ENCODE measurements around the gene DNPEP.
"Not testable (repeated sequence)": the region's sequence is repeated elsewhere in the genome, so short reads cannot be mapped to it uniquely, and the experiment has no call there.

Gene DNPEP

GRCh38 chr2:219410390-219410789, 22.7 kb upstream of the DNPEP start:
- Histone ChIP-seq H3K36me3 (ENCODE audit: insufficient read depth, insufficient read length, low read length) (no peaks in the 10 kb centered on the region), H3K9me3 (ENCODE audit: insufficient read depth, low read length) (peaks cover 13% of the 10 kb centered on the region; the same call in 1 of the 2 replicates), H3K4me1 (ENCODE audit: insufficient read depth, insufficient read length) (peaks cover 6% of the 10 kb centered on the region), H3K4me3 (ENCODE audit: insufficient read length, low read depth) (no peak overlapping the region), H3K9ac (ENCODE audit: insufficient read length, low read depth) (no peak overlapping the region), H3K27me3 (ENCODE audit: insufficient read depth, insufficient read length) (no peaks in the 10 kb centered on the region)
- TF ChIP-seq ZNF274 (IDR thresholded peaks at IDR 0.05; ENCODE audit: low read depth, low read length) (no peak), SUZ12 (IDR thresholded peaks at IDR 0.05; ENCODE audit: extremely low read depth, insufficient read depth, insufficient read length) (no peak), YY1 (IDR thresholded peaks at IDR 0.05; ENCODE audit: insufficient read depth, insufficient read length) (no peak)
- DNase-seq (ENCODE audit: low read depth, low spot score), result no peak

DNA sequence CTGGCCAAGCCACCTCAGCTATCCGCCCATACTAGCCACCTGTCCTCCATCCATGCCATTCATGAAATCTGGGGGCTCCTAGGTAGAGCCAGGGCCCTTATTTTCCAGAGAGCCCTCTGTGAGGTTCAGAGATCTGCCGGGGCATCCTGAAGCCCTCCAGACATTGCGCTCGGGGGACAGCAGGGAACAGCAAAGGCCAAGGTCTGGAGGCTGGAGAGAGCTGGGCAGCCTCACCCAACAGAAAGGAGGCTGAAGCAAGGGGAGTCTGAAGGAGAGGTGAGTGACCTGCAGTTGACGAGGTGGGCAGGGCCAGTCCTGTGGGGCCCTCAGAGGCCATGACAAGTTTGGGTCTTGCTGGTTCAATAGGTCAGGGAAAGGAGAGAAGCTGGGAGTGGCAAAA, 21.9 kb upstream of the DNPEP start:
- Histone ChIP-seq H3K36me3 (ENCODE audit: insufficient read depth, insufficient read length, low read length) (no peaks in the 10 kb centered on the region), H3K9me3 (ENCODE audit: insufficient read depth, low read length) (peaks cover 13% of the 10 kb centered on the region; the same call in 1 of the 2 replicates), H3K9ac (ENCODE audit: insufficient read length, low read depth) (no peak overlapping the region), H3K4me3 (ENCODE audit: insufficient read length, low read depth) (no peak overlapping the region), H3K27me3 (ENCODE audit: insufficient read depth, insufficient read length) (no peaks in the 10 kb centered on the region), H3K4me1 (ENCODE audit: insufficient read depth, insufficient read length) (peaks cover 13% of the 10 kb centered on the region)
- TF ChIP-seq SUZ12 (IDR thresholded peaks at IDR 0.05; ENCODE audit: extremely low read depth, insufficient read depth, insufficient read length) (no peak), ZNF274 (IDR thresholded peaks at IDR 0.05; ENCODE audit: low read depth, low read length) (no peak), YY1 (IDR thresholded peaks at IDR 0.05; ENCODE audit: insufficient read depth, insufficient read length) (no peak)
- no peak for DNase-seq (ENCODE audit: low read depth, low spot score)

GRCh38 chr2:219408631-219409030, 20.9 kb upstream of the DNPEP start:
- Histone ChIP-seq H3K36me3 (ENCODE audit: insufficient read depth, insufficient read length, low read length) (no peaks in the 10 kb centered on the region), H3K4me1 (ENCODE audit: insufficient read depth, insufficient read length) (peaks cover 21% of the 10 kb centered on the region), H3K27me3 (ENCODE audit: insufficient read depth, insufficient read length) (no peaks in the 10 kb centered on the region), H3K4me3 (ENCODE audit: insufficient read length, low read depth) (no peak overlapping the region), H3K9me3 (ENCODE audit: insufficient read depth, low read length) (peaks cover 13% of the 10 kb centered on the region; the same call in 1 of the 2 replicates), H3K9ac (ENCODE audit: insufficient read length, low read depth) (no peak overlapping the region)
- no peak for DNase-seq (ENCODE audit: low read depth, low spot score)
- TF ChIP-seq YY1 (IDR thresholded peaks at IDR 0.05; ENCODE audit: insufficient read depth, insufficient read length), result no peak
- no peak for TF ChIP-seq SUZ12 (IDR thresholded peaks at IDR 0.05; ENCODE audit: extremely low read depth, insufficient read depth, insufficient read length)
- no peak for TF ChIP-seq ZNF274 (IDR thresholded peaks at IDR 0.05; ENCODE audit: low read depth, low read length)

GRCh38 chr2:219408204-219408603, 20.5 kb upstream of the DNPEP start:
- DNase-seq (ENCODE audit: low read depth, low spot score), result no peak
- no peak overlapping the region for H3K9ac ChIP-seq (ENCODE audit: insufficient read length, low read depth)
- H3K4me3 ChIP-seq (ENCODE audit: insufficient read length, low read depth), result no peak overlapping the region
- H3K4me1 ChIP-seq (ENCODE audit: insufficient read depth, insufficient read length), result peaks cover 21% of the 10 kb centered on the region
- H3K9me3 ChIP-seq (ENCODE audit: insufficient read depth, low read length), result peaks cover 11% of the 10 kb centered on the region; the same call in 1 of the 2 replicates
- no peak for TF ChIP-seq YY1 (IDR thresholded peaks at IDR 0.05; ENCODE audit: insufficient read depth, insufficient read length)
- no peak for TF ChIP-seq SUZ12 (IDR thresholded peaks at IDR 0.05; ENCODE audit: extremely low read depth, insufficient read depth, insufficient read length)
- TF ChIP-seq ZNF274 (IDR thresholded peaks at IDR 0.05; ENCODE audit: low read depth, low read length), result no peak
- no peaks in the 10 kb centered on the region for H3K27me3 ChIP-seq (ENCODE audit: insufficient read depth, insufficient read length)
- H3K36me3 ChIP-seq (ENCODE audit: insufficient read depth, insufficient read length, low read length), result no peaks in the 10 kb centered on the region

- not testable (repeated sequence) for H3K4me3 ChIP-seq (ENCODE audit: insufficient read length, low read depth); DNase-seq (ENCODE audit: low read depth, low spot score); H3K9me3 ChIP-seq (ENCODE audit: insufficient read depth, low read length); H3K27me3 ChIP-seq (ENCODE audit: insufficient read depth, insufficient read length); H3K9ac ChIP-seq (ENCODE audit: insufficient read length, low read depth); H3K36me3 ChIP-seq (ENCODE audit: insufficient read depth, insufficient read length, low read length)
- H3K4me1 ChIP-seq (ENCODE audit: insufficient read depth, insufficient read length), result peaks cover 21% of the 10 kb centered on the region
These were observed 19.6 kb upstream of the DNPEP start for GRCh38 chr2:219407343-219407742.

DNA sequence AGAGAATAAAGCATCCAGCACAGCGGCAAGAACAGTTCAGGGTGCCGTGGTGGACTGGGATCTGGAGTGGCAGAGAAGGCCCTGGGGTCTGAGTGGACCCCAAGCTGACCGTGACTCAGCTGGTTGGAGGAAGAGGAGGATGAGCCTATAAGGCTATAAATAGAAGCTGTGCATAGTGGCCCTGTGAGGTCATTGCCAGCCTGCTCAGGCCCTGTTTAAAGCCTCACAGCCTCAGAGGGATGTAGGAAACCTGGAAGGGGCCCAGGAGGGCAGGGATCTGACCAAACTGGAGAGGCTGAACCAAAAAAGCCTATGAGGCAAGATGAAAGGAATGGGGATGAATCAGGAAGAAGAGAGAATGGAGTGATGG, 19.1 kb upstream of the DNPEP start:
- Histone ChIP-seq H3K9ac (ENCODE audit: insufficient read length, low read depth) (no peak overlapping the region), H3K36me3 (ENCODE audit: insufficient read depth, insufficient read length, low read length) (no peaks in the 10 kb centered on the region), H3K4me1 (ENCODE audit: insufficient read depth, insufficient read length) (peaks cover 24% of the 10 kb centered on the region), H3K4me3 (ENCODE audit: insufficient read length, low read depth) (no peak overlapping the region), H3K9me3 (ENCODE audit: insufficient read depth, low read length) (no peaks in the 10 kb centered on the region), H3K27me3 (ENCODE audit: insufficient read depth, insufficient read length) (no peaks in the 10 kb centered on the region)
- DNase-seq (ENCODE audit: low read depth, low spot score), result no peak
- TF ChIP-seq ZNF274 (IDR thresholded peaks at IDR 0.05; ENCODE audit: low read depth, low read length), result no peak
- no peak for TF ChIP-seq SUZ12 (IDR thresholded peaks at IDR 0.05; ENCODE audit: extremely low read depth, insufficient read depth, insufficient read length)
- no peak for TF ChIP-seq YY1 (IDR thresholded peaks at IDR 0.05; ENCODE audit: insufficient read depth, insufficient read length)

DNA sequence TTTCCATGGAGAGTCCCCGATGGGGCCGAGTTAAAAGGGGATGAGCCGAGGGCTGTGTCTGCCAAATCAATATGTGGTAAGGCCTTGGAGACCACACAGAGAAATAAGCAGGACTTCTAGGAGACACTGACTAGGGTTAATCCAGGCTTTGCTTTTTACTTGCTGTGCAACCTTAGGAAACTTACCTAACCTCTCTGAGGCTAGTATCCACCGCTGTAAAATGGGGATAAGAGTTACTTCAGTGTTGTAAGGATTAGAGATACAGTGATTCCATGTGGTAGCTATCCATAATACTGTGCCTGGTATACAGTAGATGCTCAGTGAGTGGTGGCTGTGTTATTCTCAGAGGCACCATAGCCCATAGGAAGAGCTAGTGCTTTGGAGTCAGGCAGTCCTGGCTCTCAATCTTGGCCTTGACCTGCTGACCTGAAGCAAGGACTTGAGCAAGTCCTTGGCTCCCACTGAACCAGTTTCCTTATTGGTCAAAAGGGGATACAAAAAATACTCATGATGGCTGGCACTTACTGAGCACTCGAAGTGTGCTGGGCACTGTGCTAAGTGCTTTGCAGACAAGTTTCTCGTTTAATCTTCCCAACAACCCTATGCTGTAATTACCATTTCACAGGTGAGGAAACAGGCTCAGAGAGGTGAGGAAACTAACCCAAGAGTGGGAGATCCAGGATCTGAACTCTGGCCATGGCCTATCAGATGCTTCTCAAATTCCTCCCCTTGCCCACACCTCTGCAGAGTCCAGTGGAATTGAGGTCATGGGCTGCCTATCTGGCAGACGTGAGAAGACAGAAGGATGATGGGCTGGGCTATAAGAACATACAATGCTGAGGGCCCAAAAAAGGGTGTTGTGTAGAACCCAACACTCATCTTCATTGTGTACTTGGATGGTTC, 18.5 kb upstream of the DNPEP start:
- peaks cover 24% of the 10 kb centered on the region for H3K4me1 ChIP-seq (ENCODE audit: insufficient read depth, insufficient read length)
- no peak for DNase-seq (ENCODE audit: low read depth, low spot score)
- no peaks in the 10 kb centered on the region for H3K27me3 ChIP-seq (ENCODE audit: insufficient read depth, insufficient read length)
- H3K36me3 ChIP-seq (ENCODE audit: insufficient read depth, insufficient read length, low read length), result no peaks in the 10 kb centered on the region
- TF ChIP-seq YY1 (IDR thresholded peaks at IDR 0.05; ENCODE audit: insufficient read depth, insufficient read length) (no peak), ZNF274 (IDR thresholded peaks at IDR 0.05; ENCODE audit: low read depth, low read length) (no peak), SUZ12 (IDR thresholded peaks at IDR 0.05; ENCODE audit: extremely low read depth, insufficient read depth, insufficient read length) (no peak)
- H3K4me3 ChIP-seq (ENCODE audit: insufficient read length, low read depth), result no peak overlapping the region
- no peak overlapping the region for H3K9ac ChIP-seq (ENCODE audit: insufficient read length, low read depth)
- no peaks in the 10 kb centered on the region for H3K9me3 ChIP-seq (ENCODE audit: insufficient read depth, low read length)

Measured in NT2/D1 (cell line).